ENCODE results near the gene WWOX. TPM values are rescaled to one million over a fixed set of nuclear protein-coding genes. Genes with fewer than 3 reads are reported as not detected.

Gene WWOX
- polyA plus RNA-seq, 1 donor (not counting 4 experiments of a cell fraction or from before 2014, with no cell fraction given), result 5.1 TPM

GRCh38 chr16:78200623-78201096 is 101.2 kb downstream of the WWOX start:
- no peak overlapping the region for H3K4me3 ChIP-seq (ENCODE audit: control insufficient read depth in 2 of 3, extremely low read depth in 1 of 3, insufficient read depth in 2 of 3, low read depth in 1 of 3, low read length in 3 of 3)
- H3K9me3 ChIP-seq (ENCODE audit: control insufficient read depth, low read depth, low read length), result no peaks in the 10 kb centered on the region
- H3K27me3 ChIP-seq (ENCODE audit: control insufficient read depth, extremely low read depth, insufficient read depth, low read length), result no peaks in the 10 kb centered on the region
- no peak overlapping the region for H3K4me2 ChIP-seq (ENCODE audit: control insufficient read depth, extremely low read depth, insufficient read depth, low read depth, low read length)
- H3K36me3 ChIP-seq (ENCODE audit: control insufficient read depth in 2 of 2, extremely low read depth in 1 of 2, insufficient read depth in 2 of 2, low read length in 2 of 2), result no peaks in the 10 kb centered on the region
- H4K20me1 ChIP-seq (ENCODE audit: control insufficient read depth, extremely low read depth, insufficient read depth, low read length), result no peaks in the 10 kb centered on the region
- H3K79me2 ChIP-seq (ENCODE audit: control insufficient read depth, insufficient read depth, low read length), result no peaks in the 10 kb centered on the region
- H3K9ac ChIP-seq (ENCODE audit: control insufficient read depth, extremely low read depth, insufficient read depth, low read length), result no peak overlapping the region
- H2AFZ ChIP-seq (ENCODE audit: control insufficient read depth, low read length), result no peak overlapping the region
- TF ChIP-seq EZH2 (IDR thresholded peaks at IDR 0.05; ENCODE audit: low read length) (no peak), CTCF (optimal IDR thresholded peaks at IDR 0.05 in 1 of 3, IDR thresholded peaks at IDR 0.05 in 1 of 3, conservative IDR thresholded peaks at IDR 0.05 in 1 of 3; ENCODE audit: extremely low read depth in 1 of 3, insufficient read depth in 2 of 3, low read length in 3 of 3) (no peak)
- no peaks in the 10 kb centered on the region for H3K9me1 ChIP-seq (ENCODE audit: control insufficient read depth, extremely low read depth, insufficient read depth, low read length)
- dilution Hi-C loops (cut with MboI; ENCODE audit: extremely low pct_ligation_motif_present, low sequenced_read_pairs), result no loop called here
- no peak for DNase-seq (ENCODE audit: low read depth, low spot score)
- no peak overlapping the region for H3K27ac ChIP-seq (ENCODE audit: control insufficient read depth, insufficient read depth, low read length)
- H3K4me1 ChIP-seq (ENCODE audit: control insufficient read depth, extremely low read depth, insufficient read depth, low read length), result no peaks in the 10 kb centered on the region
- no peak for FAIRE-seq

GRCh38 chr16:78205506-78205905 is 106.1 kb downstream of the WWOX start:
- Histone ChIP-seq H3K4me3 (ENCODE audit: control insufficient read depth in 2 of 3, extremely low read depth in 1 of 3, insufficient read depth in 2 of 3, low read depth in 1 of 3, low read length in 3 of 3) (no peak overlapping the region), H3K36me3 (ENCODE audit: control insufficient read depth in 2 of 2, extremely low read depth in 1 of 2, insufficient read depth in 2 of 2, low read length in 2 of 2) (no peaks in the 10 kb centered on the region), H3K4me2 (ENCODE audit: control insufficient read depth, extremely low read depth, insufficient read depth, low read depth, low read length) (no peak overlapping the region), H3K27ac (ENCODE audit: control insufficient read depth, insufficient read depth, low read length) (no peak overlapping the region), H3K9me1 (ENCODE audit: control insufficient read depth, extremely low read depth, insufficient read depth, low read length) (no peaks in the 10 kb centered on the region), H3K27me3 (ENCODE audit: control insufficient read depth, extremely low read depth, insufficient read depth, low read length) (no peaks in the 10 kb centered on the region), H3K79me2 (ENCODE audit: control insufficient read depth, insufficient read depth, low read length) (no peaks in the 10 kb centered on the region), H4K20me1 (ENCODE audit: control insufficient read depth, extremely low read depth, insufficient read depth, low read length) (no peaks in the 10 kb centered on the region), H2AFZ (ENCODE audit: control insufficient read depth, low read length) (no peak overlapping the region), H3K4me1 (ENCODE audit: control insufficient read depth, extremely low read depth, insufficient read depth, low read length) (peaks cover 15% of the 10 kb centered on the region), H3K9ac (ENCODE audit: control insufficient read depth, extremely low read depth, insufficient read depth, low read length) (no peak overlapping the region), H3K9me3 (ENCODE audit: control insufficient read depth, low read depth, low read length) (no peaks in the 10 kb centered on the region)
- no peak for FAIRE-seq
- dilution Hi-C loops (cut with MboI; ENCODE audit: extremely low pct_ligation_motif_present, low sequenced_read_pairs), result no loop called here
- no peak for DNase-seq (ENCODE audit: low read depth, low spot score)
- TF ChIP-seq EZH2 (IDR thresholded peaks at IDR 0.05; ENCODE audit: low read length) (no peak), CTCF (optimal IDR thresholded peaks at IDR 0.05 in 1 of 3, IDR thresholded peaks at IDR 0.05 in 1 of 3, conservative IDR thresholded peaks at IDR 0.05 in 1 of 3; ENCODE audit: extremely low read depth in 1 of 3, insufficient read depth in 2 of 3, low read length in 3 of 3) (no peak)

Measured in keratinocyte (primary cell).